NK-92 treated with Interleukin-12 subunit alpha and Interleukin-12 subunit beta, amount 100 ng/mL, for 24 hours (cell line): Measurements from ENCODE around the gene CD300E.
A peak's percentile ranks its signal among the peaks of the same experiment; 100 is the strongest.
"Not testable (repeated sequence)": the region's sequence is repeated elsewhere in the genome, so short reads cannot be mapped to it uniquely, and the experiment has no call there.

Experiments used
- DNase-seq: peaks from one replicate; lab custom pipeline; 2025; lab: John Stamatoyannopoulos, UW

CD300E gene

DNA sequence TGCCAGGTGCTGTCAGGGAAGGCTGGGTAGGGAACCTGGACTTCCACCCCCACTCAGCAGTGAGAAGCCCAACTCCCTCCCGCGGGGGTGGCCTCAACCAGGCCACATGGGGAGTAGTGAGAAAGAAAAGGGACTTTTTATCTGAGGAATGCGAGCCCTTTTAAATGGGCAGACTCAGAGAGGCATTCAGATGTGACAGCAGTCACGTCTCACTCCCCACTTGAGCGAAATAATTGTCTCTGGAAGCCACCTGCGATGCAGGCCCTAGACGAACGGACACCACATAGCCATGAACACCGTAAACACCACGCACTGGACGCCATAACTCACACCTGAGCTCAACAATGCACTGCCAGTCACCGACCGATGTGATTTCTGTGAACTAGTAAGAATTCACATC, 11.9 kb upstream of the CD300E start:
- no peak for DNase-seq

GRCh38 chr17:74633326-74633725, 9.8 kb upstream of the CD300E start:
- DNase-seq: no peak

GRCh38 chr17:74632617-74633016, 9.1 kb upstream of the CD300E start:
- no peak for DNase-seq

- no peak for DNase-seq
Measured at GRCh38 chr17:74631468-74632450, 8.2 kb upstream of the CD300E start.

DNA sequence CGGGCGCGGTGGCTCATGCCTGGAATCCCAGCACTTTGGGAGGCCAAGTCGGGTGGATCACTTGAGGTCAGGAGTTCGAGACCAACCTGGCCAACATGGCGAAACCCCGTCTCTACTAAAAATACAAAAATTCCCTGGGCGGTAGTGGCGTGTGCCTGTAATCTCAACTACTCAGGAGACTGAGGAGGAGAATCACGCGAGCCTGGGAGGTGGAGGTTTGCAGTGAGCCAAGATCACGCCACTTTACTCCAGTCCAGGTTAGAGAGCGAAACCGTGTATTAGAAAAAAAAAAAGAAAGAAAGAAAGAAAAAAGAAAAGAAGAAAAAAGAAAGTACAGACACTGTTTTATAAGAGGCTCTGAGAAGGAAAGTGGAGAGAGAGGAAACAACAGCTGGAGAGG, 6.7 kb upstream of the CD300E start:
- not testable (repeated sequence) for DNase-seq

DNA sequence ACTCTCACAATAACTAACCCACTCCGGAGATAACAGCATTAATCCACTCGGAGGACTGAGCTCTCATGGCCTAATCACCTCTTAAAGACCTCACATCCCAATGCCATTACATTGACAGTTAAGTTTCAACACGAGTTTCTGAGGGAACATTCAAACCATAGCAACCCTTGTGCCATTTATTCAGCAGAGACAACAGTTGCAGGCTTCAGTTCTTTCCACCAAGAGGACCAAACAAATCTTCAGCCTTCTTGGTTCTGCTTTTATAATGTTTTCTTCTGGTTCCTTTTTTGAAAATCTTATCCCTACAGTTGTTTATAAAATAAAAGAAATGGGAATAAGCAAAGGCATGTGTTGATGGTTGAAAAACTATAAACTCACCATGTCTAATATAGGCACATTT, 2.1 kb upstream of the CD300E start:
- no peak for DNase-seq

GRCh38 chr17:74624131-74624530, 593 bp upstream of the CD300E start:
- no peak for DNase-seq

GRCh38 chr17:74619077-74619673, 4.4 kb downstream of the CD300E start:
- DNase-seq: no peak

- no peak for DNase-seq
Measured at GRCh38 chr17:74618451-74618850, 5.1 kb downstream of the CD300E start.

DNA sequence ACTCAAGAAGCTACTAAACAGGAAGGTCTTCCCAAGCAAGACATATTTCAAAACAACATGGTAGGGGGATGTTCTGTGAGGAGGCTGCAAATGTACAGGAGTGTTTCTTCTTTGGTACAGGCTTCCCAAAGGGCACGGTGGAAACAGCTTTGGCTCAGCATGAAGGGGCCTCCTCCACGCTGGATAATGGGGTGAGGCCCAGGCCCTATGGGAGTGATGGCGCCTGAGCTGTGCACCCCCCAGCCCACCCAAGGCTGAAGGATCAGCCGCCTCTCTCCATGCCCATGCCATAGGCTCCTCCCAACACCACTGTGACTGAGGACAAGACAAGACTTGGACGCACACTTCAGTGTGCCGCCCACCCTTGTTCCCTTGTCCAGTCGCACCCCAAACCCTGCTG, 6.8 kb downstream of the CD300E start:
- no peak for DNase-seq

- DNase-seq: no peak
Measured at GRCh38 chr17:74612046-74612445, 11.5 kb downstream of the CD300E start.

DNA sequence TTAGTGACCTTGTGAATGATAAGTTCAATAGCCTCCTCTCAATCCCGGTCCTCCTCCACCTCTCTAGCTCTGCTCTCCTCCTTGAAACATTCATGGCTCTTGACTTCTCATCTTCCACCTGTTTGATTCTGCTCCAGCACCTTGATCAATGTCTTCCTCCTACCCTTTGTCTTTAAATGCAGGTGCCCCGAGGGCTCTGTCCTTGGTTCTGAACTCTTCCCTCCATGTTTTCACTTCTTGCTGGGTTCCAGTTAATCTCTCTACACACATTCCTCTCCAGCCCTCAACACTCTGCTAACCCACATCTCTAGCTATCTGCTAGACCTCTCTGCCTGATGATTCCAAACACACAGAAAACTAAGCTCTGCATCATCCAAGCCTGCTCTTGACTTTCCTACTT, 13.4 kb downstream of the CD300E start:
- DNase-seq: no peak

- no peak for DNase-seq
Measured at GRCh38 chr17:74608511-74608910, 15.0 kb downstream of the CD300E start.

DNA sequence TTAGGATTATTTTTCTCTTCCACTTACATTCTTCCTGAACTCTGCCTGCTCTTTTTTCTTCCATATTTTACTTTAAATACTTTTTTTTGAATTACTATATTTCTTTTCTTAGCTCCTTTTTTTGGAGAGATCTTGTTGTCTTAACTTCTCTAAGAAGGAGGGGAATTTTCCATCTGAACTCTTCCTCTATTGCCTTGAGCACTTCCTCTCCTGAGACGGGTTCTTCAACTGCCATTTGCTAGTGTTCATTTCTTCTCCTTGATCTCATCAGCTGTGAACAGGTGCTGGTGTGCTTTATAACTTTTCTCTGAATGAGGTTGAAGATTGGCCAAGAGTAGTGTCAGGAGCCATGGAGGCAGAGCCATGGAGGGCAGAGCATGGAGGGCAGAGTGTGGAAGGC, 16.3 kb downstream of the CD300E start:
- DNase-seq: no peak

GRCh38 chr17:74606050-74606449, 17.5 kb downstream of the CD300E start:
- no peak for DNase-seq

DNA sequence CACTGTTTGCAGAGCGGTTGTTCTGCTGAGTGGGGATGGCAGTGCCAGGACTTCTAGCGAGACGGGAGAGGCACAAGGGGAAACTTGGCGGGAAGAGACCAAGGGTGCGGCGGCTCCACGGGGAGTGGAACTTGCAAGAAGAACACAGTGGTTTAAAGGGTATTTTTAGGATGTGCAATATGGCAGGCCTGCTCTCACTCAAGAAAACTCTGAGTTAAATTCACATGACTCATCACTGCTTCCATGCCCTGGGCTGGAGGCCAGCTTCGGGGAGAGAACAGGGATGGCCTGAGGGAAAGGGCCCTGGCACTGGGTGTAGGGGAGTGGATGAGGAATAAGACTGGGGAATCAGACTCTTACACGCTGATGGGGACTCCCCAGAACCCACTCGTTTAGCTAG, 18.2 kb downstream of the CD300E start:
- DNase-seq: no peak

DNA sequence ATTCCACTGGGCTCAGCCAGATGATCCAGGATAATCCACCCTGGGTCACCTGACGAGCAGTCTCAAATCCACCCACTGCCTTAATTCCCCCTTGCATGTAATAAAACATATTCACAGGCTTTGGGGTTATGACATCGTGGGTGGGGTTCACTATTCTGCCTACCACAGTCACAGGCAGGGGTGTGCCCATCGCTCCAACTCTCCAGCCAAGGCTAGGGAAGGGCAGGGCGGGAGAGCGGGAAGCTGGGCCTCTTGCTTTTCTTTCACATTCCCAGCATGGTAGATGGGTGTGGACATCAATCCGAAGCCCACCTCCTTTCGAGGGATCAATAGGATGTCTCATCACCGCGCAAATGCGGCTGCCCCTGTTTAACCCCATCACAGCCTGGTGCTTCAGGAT, 18.8 kb downstream of the CD300E start:
- no peak for DNase-seq

- DNase-seq: no peak
Measured at GRCh38 chr17:74604200-74604599, 19.3 kb downstream of the CD300E start.

DNA sequence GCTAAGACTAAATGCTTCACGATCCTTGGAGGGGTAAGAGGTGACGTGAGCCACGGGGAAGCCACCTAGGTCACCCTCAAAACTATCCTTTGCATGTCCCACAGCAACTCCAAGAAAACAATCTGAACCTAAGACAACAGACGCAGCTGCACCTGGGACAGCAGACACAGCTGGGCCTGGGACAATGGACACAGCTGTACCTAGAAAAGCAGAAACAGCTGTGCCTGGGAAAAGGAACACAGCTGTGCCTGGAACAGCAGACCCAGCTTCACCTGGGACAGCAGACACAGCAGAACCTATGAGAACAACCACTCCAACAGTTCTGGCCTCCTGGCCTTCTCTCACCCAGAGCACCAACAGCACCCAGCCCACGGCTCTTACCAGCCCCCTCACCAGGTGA, 19.8 kb downstream of the CD300E start:
- no peak for DNase-seq

GRCh38 chr17:74603037-74603635, 20.4 kb downstream of the CD300E start:
- DNase-seq: no peak

- peak; percentile 42 for DNase-seq
Measured at GRCh38 chr17:74601944-74602572, 21.5 kb downstream of the CD300E start.

DNA sequence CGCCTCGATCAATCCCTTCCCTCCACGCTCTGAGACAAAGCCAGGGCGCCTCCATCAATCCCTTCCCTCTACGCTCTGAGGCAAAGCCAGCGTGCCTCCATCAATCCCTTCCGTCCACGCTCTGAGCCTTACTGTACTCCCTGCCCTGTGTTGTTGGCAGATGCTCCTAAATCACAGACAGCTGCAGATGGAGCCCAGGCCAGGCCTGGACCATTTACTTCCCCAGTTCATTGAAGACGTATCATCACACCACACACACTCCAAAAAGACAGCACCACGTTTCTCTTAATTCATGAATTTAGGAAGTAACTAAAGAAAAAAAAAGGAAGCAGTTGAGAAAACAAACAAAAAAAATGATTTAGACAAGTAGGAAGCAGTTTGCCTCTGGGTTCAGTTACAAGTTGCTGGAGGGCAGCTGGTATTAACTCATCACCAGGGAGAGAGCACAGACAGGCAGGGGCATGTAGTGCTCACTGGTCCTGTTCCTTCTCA, 24.0 kb downstream of the CD300E start:
- no peak for DNase-seq
